GM23338 (cell line): ENCODE results near the gene PEX11A. TPM values are rescaled to one million over a fixed set of nuclear protein-coding genes. Genes with fewer than 3 reads are reported as not detected.

Experiments used
- ATAC-seq: fragments of 200-7000 bp; cut with Tn5 transposase; 3 replicates; pipeline ENCODE4 v1.9.1; 2020
- DNase-seq: peaks from one replicate; pipeline ENCODE4 v3.0.0-alpha.2; 2015; ENCODE audit warnings: low spot score
- H2AFZ ChIP-seq: fragments of 200-600 bp; sonication (generic); 2 replicates; pipeline ENCODE4 v1.8.0; 2016; ENCODE audit warnings: antibody characterized with exemption, mild to moderate bottlenecking, moderate library complexity
- H3F3A ChIP-seq: fragments of 200-600 bp; sonication (generic); replicated peaks from 2 replicates; pipeline ENCODE4 v1.8.0; 2017; ENCODE audit warnings: antibody characterized with exemption, mixed run types, low read depth
- H3K27ac ChIP-seq: fragments of 200-600 bp; sonication (generic); 2 replicates; pipeline ENCODE4 v1.6.1; 2016; ENCODE audit warnings: low read depth
- H3K27me3 ChIP-seq: fragments of 200-600 bp; sonication (generic); 2 replicates; pipeline ENCODE4 v1.8.0; 2016; ENCODE audit warnings: mild to moderate bottlenecking, mixed run types, moderate library complexity; ENCODE audit not compliant: insufficient read depth
- H3K36me3 ChIP-seq: fragments of 200-600 bp; sonication (generic); 2 replicates; pipeline ENCODE4 v1.8.0; 2016; ENCODE audit warnings: mild to moderate bottlenecking; ENCODE audit not compliant: insufficient read depth
- H3K4me1 ChIP-seq: fragments of 200-600 bp; sonication (generic); 2 replicates; pipeline ENCODE4 v1.8.0; 2016; ENCODE audit warnings: mild to moderate bottlenecking, moderate library complexity; ENCODE audit not compliant: insufficient read depth
- H3K4me2 ChIP-seq: fragments of 200-600 bp; sonication (generic); 2 replicates; pipeline ENCODE4 v1.7.1; 2017; ENCODE audit warnings: mixed run types
- H3K4me3 ChIP-seq: fragments of 200-600 bp; sonication (generic); 2 replicates; pipeline ENCODE4 v1.6.1; 2016; ENCODE audit warnings: mixed run types
- H3K79me2 ChIP-seq: fragments of 200-600 bp; sonication (generic); replicated peaks from 2 replicates; pipeline ENCODE4 v1.8.0; 2017; ENCODE audit warnings: mild to moderate bottlenecking; ENCODE audit not compliant: insufficient read depth
- H3K9me2 ChIP-seq: fragments of 200-600 bp; sonication (generic); 2 replicates; pipeline ENCODE4 v1.8.0; 2017; ENCODE audit not compliant: insufficient read depth
- H4K20me1 ChIP-seq: fragments of 200-600 bp; sonication (generic); replicated peaks from 2 replicates; pipeline ENCODE4 v1.8.0; 2017; ENCODE audit warnings: mild to moderate bottlenecking; ENCODE audit not compliant: insufficient read depth
- H3K27ac Mint-ChIP-seq: 2 replicates; pipeline ENCODE4 v1.8.0; 2020; ENCODE audit warnings: inconsistent platforms, mild to moderate bottlenecking, moderate library complexity, mixed read lengths
- H3K27me3 Mint-ChIP-seq: 3 replicates; pipeline ENCODE4 v1.8.0; 2022; ENCODE audit warnings: low read depth, mild to moderate bottlenecking, moderate library complexity, mixed read lengths, inconsistent platforms; ENCODE audit not compliant: insufficient read depth, poor library complexity
- H3K36me3 Mint-ChIP-seq: 3 replicates; pipeline ENCODE4 v1.8.0; 2021; ENCODE audit warnings: low read depth, mild to moderate bottlenecking, inconsistent platforms, moderate library complexity, mixed read lengths
- H3K4me1 Mint-ChIP-seq: 3 replicates; pipeline ENCODE4 v1.8.0; 2020; ENCODE audit warnings: mild to moderate bottlenecking, inconsistent platforms, mixed read lengths
- H3K4me3 Mint-ChIP-seq: 3 replicates; pipeline ENCODE4 v1.8.0; 2021; ENCODE audit warnings: moderate library complexity, mild to moderate bottlenecking, inconsistent platforms, mixed read lengths
- H3K9me3 Mint-ChIP-seq: 3 replicates; pipeline ENCODE4 v1.8.0; 2020; ENCODE audit warnings: moderate library complexity, mild to moderate bottlenecking, inconsistent platforms, mixed read lengths
- CTCF ChIP-seq, 2 experiments: fragments of 200-600 bp in 1 of 2; sonication (generic) in 1 of 2; conservative IDR thresholded peaks; 2 replicates each; pipeline versions ENCODE4 v1.5.1 to v1.6.1; 2016 to 2017; ENCODE audit warnings: antibody characterized with exemption in 2 of 2, low read depth in 2 of 2, mild to moderate bottlenecking in 2 of 2, moderate library complexity in 1 of 2
- EZH2 ChIP-seq: fragments of 200-600 bp; sonication (generic); IDR thresholded peaks from one replicate; pipeline ENCODE4 v1.8.0; 2017; ENCODE audit warnings: antibody characterized with exemption, mild to moderate bottlenecking, low read depth; ENCODE audit not compliant: unreplicated experiment
- EZH2phosphoT487 ChIP-seq: fragments of 200-600 bp; sonication (generic); IDR thresholded peaks from one replicate; pipeline ENCODE4 v1.8.1; 2018; ENCODE audit warnings: antibody characterized with exemption; ENCODE audit not compliant: unreplicated experiment
- JUNB ChIP-seq: IDR thresholded peaks from one replicate; pipeline ENCODE4 v1.6.1; 2016; ENCODE audit warnings: antibody characterized with exemption; ENCODE audit not compliant: unreplicated experiment
- NANOG ChIP-seq: IDR thresholded peaks from 2 replicates; pipeline ENCODE4 v1.6.1; 2016; ENCODE audit warnings: antibody characterized with exemption, borderline replicate concordance
- POLR2AphosphoS5 ChIP-seq: IDR thresholded peaks from 2 replicates; pipeline ENCODE4 v1.6.1; 2016; ENCODE audit warnings: antibody characterized with exemption, low read depth
- ZNF114 ChIP-seq: fragments of 250-450 bp; sonication (Bioruptor Pico); IDR thresholded peaks from 2 replicates; pipeline ENCODE4 v1.5.0; 2020; ENCODE audit warnings: mild to moderate bottlenecking, moderate library complexity
- ZNF331 ChIP-seq: fragments of 250-450 bp; sonication (Bioruptor Pico); IDR thresholded peaks from 2 replicates; pipeline ENCODE4 v1.5.0; 2020; ENCODE audit warnings: low read depth, mild to moderate bottlenecking, moderate library complexity
- polyA plus RNA-seq: library from polyadenylated mRNA; unstranded; fragments of >200 nt; fragmentation: Nextera tagmentation; extraction: Ambion mirVana; gene quantifications from 2 replicates; pipeline ENCODE4 v1.2.1, GENCODE V29; 2016
- total RNA-seq: library from RNA; depleted of rRNA; stranded (reverse); fragments of >200 nt; shearing (Covaris generic); gene quantifications from 2 replicates; pipeline ENCODE4 v1.2.3, GENCODE V29; 2014
- TF ChIP-seq, protein P1 (sequence below): IDR thresholded peaks from 2 replicates; pipeline ENCODE4 v1.6.1; 2016; ENCODE audit warnings: antibody characterized with exemption
- TF ChIP-seq, protein P2 (sequence below): IDR thresholded peaks from one replicate; pipeline ENCODE4 v1.6.1; 2018; ENCODE audit warnings: antibody characterized with exemption; ENCODE audit not compliant: unreplicated experiment

PEX11A gene
- total and polyA plus RNA-seq, 2 experiments from 2014 or later, result 2.1 to 4.8 TPM

DNA sequence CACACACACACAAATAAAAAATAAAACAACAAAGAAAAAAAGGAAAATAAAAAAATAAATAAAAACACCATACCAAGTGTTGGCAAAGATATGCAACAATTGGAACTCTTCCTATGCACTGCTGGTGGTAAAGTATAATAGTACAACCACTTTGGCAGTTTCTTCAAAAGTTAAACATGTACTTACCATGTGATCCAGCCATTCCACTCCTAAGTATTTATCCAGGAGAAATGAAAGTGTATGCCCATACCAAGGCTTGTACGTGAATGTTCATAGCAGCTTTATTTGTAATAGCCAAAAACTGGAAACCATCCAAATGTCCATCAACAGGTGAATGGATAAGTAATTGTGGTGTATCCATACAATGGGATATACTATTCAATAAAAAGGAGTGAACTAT, 17.0 kb upstream of the PEX11A start (continued):
- TF ChIP-seq CTCF (conservative IDR thresholded peaks at IDR 0.05; ENCODE audit: low read depth in 2 of 2) (no peak), POLR2AphosphoS5 (no peak), EZH2 (no peak)
- TF ChIP-seq, protein P1, sequence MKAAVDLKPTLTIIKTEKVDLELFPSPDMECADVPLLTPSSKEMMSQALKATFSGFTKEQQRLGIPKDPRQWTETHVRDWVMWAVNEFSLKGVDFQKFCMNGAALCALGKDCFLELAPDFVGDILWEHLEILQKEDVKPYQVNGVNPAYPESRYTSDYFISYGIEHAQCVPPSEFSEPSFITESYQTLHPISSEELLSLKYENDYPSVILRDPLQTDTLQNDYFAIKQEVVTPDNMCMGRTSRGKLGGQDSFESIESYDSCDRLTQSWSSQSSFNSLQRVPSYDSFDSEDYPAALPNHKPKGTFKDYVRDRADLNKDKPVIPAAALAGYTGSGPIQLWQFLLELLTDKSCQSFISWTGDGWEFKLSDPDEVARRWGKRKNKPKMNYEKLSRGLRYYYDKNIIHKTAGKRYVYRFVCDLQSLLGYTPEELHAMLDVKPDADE, result no peak

GRCh38 chr15:89704411-89704810, 13.9 kb upstream of the PEX11A start:
- H3K27me3 Mint-ChIP-seq, result peaks cover 3% of the 10 kb centered on the region
- H3K4me2 ChIP-seq, result no peak overlapping the region
- no peaks in the 10 kb centered on the region for H3K9me3 Mint-ChIP-seq
- no peaks in the 10 kb centered on the region for H4K20me1 ChIP-seq
- H3F3A ChIP-seq, result no peaks in the 10 kb centered on the region
- no peaks in the 10 kb centered on the region for H3K36me3 Mint-ChIP-seq
- DNase-seq (no peak), ATAC-seq (no peak)
- H3K27ac Mint-ChIP-seq, result no peak overlapping the region
- no peak overlapping the region for H2AFZ ChIP-seq
- H3K4me3 Mint-ChIP-seq, result no peak overlapping the region
- H3K4me1 ChIP-seq, result no peaks in the 10 kb centered on the region
- no peaks in the 10 kb centered on the region for H3K4me1 Mint-ChIP-seq
- no peaks in the 10 kb centered on the region for H3K9me2 ChIP-seq
- H3K4me3 ChIP-seq, result no peak overlapping the region
- H3K27ac ChIP-seq, result no peak overlapping the region
- H3K79me2 ChIP-seq, result no peaks in the 10 kb centered on the region
- H3K27me3 ChIP-seq, result no peaks in the 10 kb centered on the region
- no peaks in the 10 kb centered on the region for H3K36me3 ChIP-seq
- TF ChIP-seq POLR2AphosphoS5 (no peak), EZH2phosphoT487 (no peak), JUNB (no peak), ZNF331 (CRISPR knock-in tag) (no peak), EZH2 (no peak), NANOG (no peak), CTCF (conservative IDR thresholded peaks at IDR 0.05; ENCODE audit: low read depth in 2 of 2) (no peak), ZNF114 (CRISPR knock-in tag) (no peak)
- TF ChIP-seq, protein P2, sequence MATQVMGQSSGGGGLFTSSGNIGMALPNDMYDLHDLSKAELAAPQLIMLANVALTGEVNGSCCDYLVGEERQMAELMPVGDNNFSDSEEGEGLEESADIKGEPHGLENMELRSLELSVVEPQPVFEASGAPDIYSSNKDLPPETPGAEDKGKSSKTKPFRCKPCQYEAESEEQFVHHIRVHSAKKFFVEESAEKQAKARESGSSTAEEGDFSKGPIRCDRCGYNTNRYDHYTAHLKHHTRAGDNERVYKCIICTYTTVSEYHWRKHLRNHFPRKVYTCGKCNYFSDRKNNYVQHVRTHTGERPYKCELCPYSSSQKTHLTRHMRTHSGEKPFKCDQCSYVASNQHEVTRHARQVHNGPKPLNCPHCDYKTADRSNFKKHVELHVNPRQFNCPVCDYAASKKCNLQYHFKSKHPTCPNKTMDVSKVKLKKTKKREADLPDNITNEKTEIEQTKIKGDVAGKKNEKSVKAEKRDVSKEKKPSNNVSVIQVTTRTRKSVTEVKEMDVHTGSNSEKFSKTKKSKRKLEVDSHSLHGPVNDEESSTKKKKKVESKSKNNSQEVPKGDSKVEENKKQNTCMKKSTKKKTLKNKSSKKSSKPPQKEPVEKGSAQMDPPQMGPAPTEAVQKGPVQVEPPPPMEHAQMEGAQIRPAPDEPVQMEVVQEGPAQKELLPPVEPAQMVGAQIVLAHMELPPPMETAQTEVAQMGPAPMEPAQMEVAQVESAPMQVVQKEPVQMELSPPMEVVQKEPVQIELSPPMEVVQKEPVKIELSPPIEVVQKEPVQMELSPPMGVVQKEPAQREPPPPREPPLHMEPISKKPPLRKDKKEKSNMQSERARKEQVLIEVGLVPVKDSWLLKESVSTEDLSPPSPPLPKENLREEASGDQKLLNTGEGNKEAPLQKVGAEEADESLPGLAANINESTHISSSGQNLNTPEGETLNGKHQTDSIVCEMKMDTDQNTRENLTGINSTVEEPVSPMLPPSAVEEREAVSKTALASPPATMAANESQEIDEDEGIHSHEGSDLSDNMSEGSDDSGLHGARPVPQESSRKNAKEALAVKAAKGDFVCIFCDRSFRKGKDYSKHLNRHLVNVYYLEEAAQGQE, result no peak
- TF ChIP-seq, protein P1, result no peak
